Measurements from ENCODE around the gene WDR46. TPM values are rescaled to one million over a fixed set of nuclear protein-coding genes. Genes with fewer than 3 reads are reported as not detected.

Gene WDR46
- total RNA-seq, 1 experiment from 2014 or later: 107 TPM

- no peak for DNase-seq (ENCODE audit: low spot score)
- in situ Hi-C loops (cut with HindIII; ENCODE audit: low sequenced_read_pairs): no loop called here
Observed at GRCh38 chr6:33314943-33315792, 26.1 kb upstream of the WDR46 start.

GRCh38 chr6:33314515-33314942 is 25.5 kb upstream of the WDR46 start:
- in situ Hi-C loops (cut with HindIII; ENCODE audit: low sequenced_read_pairs): no loop called here
- peak; percentile 50 for DNase-seq (ENCODE audit: low spot score)

- in situ Hi-C loops (cut with HindIII; ENCODE audit: low sequenced_read_pairs): no loop called here
- peak; percentile 61 for DNase-seq (ENCODE audit: low spot score)
Observed at GRCh38 chr6:33313709-33314514, 24.9 kb upstream of the WDR46 start, which contains the start of gene TAPBP. Gene TAPBP, minus strand, starts transcription at chr6:33314078. Its CDS starts 37 bp downstream, at chr6:33314041.

GRCh38 chr6:33313105-33313708 is 24.2 kb upstream of the WDR46 start:
- peak; percentile 40 for DNase-seq (ENCODE audit: low spot score)
- in situ Hi-C loops (cut with HindIII; ENCODE audit: low sequenced_read_pairs): no loop called here

- in situ Hi-C loops (cut with HindIII; ENCODE audit: low sequenced_read_pairs): no loop called here
- DNase-seq (ENCODE audit: low spot score): peak; percentile 96
Observed at GRCh38 chr6:33312361-33313104, 23.5 kb upstream of the WDR46 start.

GRCh38 chr6:33306356-33306755 is 17.3 kb upstream of the WDR46 start:
- in situ Hi-C loops (cut with HindIII; ENCODE audit: low sequenced_read_pairs): no loop called here
- DNase-seq (ENCODE audit: low spot score): no peak

- peak; percentile 29 for DNase-seq (ENCODE audit: low spot score)
Observed at GRCh38 chr6:33305052-33305451, 16.0 kb upstream of the WDR46 start.

DNA sequence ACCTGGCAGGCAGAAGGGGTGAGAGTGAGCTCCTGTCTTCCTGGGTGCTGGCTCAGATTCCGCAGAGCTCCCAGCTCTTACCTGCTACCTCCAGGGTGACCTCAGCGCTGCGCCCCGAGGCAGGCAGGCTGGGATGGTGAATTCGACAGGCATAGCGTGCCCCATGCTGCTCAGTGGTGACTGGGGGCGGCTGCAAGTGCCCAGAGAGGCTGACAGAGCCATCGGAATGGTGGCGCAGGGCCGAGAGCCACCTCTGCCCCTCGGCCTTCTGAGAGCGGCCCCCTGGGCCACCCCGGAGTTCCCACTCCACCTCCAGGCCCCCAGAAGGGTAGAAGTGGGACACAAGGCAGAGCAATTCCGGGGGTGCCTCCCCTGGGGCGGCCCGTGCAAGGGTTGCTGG is 15.2 kb upstream of the WDR46 start:
- no peak for DNase-seq (ENCODE audit: low spot score)
- in situ Hi-C loops (cut with HindIII; ENCODE audit: low sequenced_read_pairs): no loop called here

More at GRCh38 chr6:33305052-33305451, 16.0 kb upstream of the WDR46 start:
- in situ Hi-C loops (cut with HindIII; ENCODE audit: low sequenced_read_pairs): no loop called here

GRCh38 chr6:33301877-33302276 is 12.8 kb upstream of the WDR46 start:
- in situ Hi-C loops (cut with HindIII; ENCODE audit: low sequenced_read_pairs): no loop called here
- DNase-seq (ENCODE audit: low spot score): no peak

DNA sequence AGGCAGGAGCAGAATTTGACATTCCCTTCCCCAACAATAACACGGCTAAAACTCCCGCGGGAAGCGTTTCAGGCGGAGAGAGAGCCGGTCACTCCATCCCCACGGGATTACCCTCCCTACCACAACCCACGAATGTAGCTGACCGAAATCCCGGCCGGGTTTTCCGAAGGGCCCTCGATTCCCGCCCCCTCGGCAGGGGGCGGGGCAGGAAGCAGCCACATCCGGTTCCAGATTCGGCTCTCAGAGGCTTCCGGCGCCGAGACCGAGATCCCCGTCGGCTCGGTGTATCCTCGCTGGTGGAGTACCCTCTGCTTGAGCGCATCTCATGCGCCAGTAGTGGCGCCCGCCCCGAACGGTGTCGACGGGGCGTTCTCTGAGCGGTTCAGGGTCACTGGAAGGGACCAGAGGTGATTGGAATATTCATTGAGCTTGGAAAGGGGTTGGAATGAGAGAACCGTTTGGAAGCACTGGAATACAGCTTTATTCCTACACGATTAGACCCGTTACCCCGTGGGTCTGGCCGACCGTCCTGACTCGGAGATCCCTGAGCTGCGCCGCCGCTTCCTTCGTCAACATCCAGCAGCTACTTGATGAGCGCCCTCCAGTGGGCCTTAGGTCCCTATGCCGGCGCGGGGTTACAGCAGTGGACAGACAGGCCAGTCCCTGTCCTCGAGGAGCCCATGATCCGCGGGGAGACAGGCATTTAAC is 10.4 kb upstream of the WDR46 start:
- in situ Hi-C loops (cut with HindIII; ENCODE audit: low sequenced_read_pairs): no loop called here
- DNase-seq (ENCODE audit: low spot score): peak; percentile 92

DNA sequence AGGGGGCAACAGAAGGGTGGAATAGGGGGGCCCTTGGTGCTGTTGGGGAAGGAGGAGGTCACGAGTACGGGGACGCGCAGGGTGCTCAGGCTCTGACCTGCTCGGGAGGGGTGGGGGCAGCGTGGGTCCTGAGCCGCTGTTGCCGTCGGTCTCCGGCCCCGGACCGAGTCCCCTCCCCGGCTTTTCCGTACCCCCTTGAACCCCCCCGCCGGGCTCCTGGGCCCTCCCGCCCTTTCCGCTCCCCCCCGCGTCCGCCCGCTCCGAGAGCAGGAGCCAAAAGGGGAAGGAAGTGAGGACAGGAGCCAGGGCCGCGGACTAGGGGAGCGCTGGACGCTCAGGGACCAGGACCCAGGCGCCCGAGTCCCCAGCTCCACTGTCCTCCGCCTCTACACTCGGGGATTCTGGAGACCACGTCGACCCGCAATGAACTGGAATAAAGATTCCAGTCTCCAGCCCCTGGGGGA is 9.8 kb upstream of the WDR46 start, which contains the start of gene RGL2:
Gene RGL2, minus strand, starts transcription at position 170 of the 464 bp plus-strand sequence. CDS start 332 bp downstream, outside the sequence.
- in situ Hi-C loops (cut with HindIII; ENCODE audit: low sequenced_read_pairs): no loop called here
- peak; percentile 64 for DNase-seq (ENCODE audit: low spot score)

DNA sequence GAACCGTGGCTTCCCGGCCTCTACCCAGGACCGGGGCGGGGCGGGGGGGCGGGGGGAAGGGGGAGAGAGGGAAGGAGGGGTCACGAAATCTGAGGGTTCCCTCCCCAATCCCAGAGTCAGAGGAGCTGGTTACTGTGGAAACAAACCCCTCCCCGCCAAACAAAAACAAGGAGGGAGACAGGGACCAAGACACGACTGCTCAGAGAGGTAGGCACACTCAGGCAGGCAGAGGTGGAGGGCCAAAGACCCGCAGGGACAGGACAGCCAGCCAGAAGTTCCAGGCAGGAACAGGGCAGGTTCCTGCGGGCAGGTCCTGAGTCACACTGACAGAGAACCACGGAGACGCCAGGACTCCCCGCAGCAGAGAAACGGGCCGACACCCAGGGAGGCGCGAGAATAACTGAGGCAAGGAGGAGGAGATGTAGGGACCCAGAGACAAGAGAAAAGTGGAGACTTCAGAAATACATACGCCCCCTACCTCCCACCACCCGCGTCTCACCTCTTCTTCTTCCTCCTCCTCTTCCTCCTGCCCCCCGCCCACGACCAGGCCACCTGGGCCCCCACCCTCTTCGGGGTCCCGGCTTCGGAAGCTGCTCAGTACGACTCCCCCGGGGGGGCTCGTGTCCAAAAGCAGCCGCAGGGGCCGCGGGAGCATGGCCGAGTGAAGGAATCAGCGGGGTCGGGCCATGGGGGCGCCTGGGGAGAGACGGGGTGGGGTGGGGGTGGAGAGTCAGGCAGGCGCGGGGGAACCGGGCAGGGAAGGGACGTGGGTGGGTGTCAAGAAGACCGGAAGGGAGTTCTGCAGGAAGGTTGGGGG is 9.1 kb upstream of the WDR46 start:
- in situ Hi-C loops (cut with HindIII; ENCODE audit: low sequenced_read_pairs): no loop called here

DNA sequence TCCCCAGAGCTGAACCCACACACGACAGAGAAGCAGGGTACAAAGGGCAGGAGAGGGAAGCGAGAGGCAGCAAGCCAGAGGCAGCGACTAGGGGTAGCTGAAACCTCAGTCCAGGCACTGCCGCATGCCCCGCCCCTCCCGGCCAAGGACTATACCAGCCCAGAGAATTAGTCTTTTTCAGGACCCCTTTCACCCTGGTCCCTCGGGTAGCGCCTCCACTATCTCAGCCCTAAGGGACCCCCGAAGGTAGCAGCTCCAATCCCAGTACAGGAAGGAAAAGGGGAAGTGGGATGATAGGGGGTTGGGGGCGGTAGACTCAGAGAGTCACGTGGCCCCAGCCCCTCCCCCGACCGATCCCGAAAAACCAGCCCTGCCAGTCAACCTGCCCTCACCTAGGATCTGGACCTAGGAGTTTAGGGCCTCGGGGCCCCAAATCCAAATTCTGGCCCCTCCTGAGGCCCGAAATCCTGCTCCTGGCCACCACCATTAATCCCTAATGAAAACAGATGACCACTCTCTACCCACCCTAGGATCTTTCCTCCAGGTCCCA is 8.4 kb upstream of the WDR46 start:
- in situ Hi-C loops (cut with HindIII; ENCODE audit: low sequenced_read_pairs): no loop called here
- peak; percentile 19 for DNase-seq (ENCODE audit: low spot score)

More for the DNA sequence above, 9.1 kb upstream of the WDR46 start:
- peak; percentile 81 for DNase-seq (ENCODE audit: low spot score)

DNA sequence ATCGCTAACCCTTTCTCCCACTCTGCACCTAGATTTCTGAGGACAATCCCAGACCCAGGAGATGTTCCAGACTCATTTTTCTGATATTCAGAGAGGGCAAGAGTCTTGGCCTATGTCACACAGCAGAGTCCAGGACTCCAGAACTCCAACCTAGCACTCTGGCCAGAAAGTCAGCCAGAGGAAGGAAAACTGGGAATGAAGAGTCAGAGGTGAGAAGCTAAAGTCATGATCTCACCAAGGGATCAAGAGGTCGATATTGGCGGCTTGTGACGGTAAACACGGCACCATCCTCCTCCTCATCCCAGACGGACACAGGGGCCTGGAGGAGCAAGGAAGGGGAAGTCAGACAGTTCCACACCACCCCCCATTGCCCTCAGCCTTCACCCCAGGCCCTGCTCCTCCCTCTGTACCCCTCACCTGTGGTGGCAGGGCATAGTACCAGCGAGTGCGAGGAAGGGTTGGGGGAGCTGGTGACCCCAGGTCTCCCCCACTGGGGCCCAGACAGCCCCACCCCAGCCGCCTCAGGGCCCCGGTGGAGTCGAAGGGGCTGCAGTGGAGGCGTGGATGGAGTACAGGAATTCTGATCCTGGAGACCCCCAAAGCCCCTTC is 7.9 kb upstream of the WDR46 start:
- in situ Hi-C loops (cut with HindIII; ENCODE audit: low sequenced_read_pairs): no loop called here
- DNase-seq (ENCODE audit: low spot score): no peak

- no peak for DNase-seq (ENCODE audit: low spot score)
- in situ Hi-C loops (cut with HindIII; ENCODE audit: low sequenced_read_pairs): no loop called here
Observed at GRCh38 chr6:33295621-33296369, 6.8 kb upstream of the WDR46 start.

Measured in G401 (cell line).